H7 (cell line): ENCODE results near the gene PRG2. TPM values are rescaled to one million over a fixed set of nuclear protein-coding genes. Genes with fewer than 3 reads are reported as not detected.
A peak's percentile ranks its signal among the peaks of the same experiment; 100 is the strongest.
"Not testable (repeated sequence)": the region's sequence is repeated elsewhere in the genome, so short reads cannot be mapped to it uniquely, and the experiment has no call there.

Source experiments
- DNase-seq: peaks from one replicate; pipeline ENCODE4 v3.0.0; 2012
- H3K27me3 ChIP-seq: 2 replicates; pipeline ENCODE4 v1.6.0; 2011; ENCODE audit warnings: mild to moderate bottlenecking, low read length; ENCODE audit not compliant: control insufficient read depth, insufficient read depth
- H3K36me3 ChIP-seq: replicated peaks from 2 replicates; pipeline ENCODE4 v1.5.1; 2011; ENCODE audit warnings: low read length; ENCODE audit not compliant: control insufficient read depth, insufficient read depth
- H3K4me3 ChIP-seq: 2 replicates; pipeline ENCODE4 v1.5.1; 2011; ENCODE audit warnings: low read depth, mild to moderate bottlenecking, control low read depth, low read length, moderate library complexity; ENCODE audit not compliant: insufficient read depth
- total RNA-seq: library from RNA; depleted of rRNA; stranded (reverse); fragments of >200 nt; shearing (Covaris generic); gene quantifications from 2 replicates; pipeline ENCODE4 v1.2.3, GENCODE V29; 2014

Gene PRG2
- total RNA-seq, 1 experiment from 2014 or later, result not detected

GRCh38 chr11:57376095-57377090 is 14.1 kb downstream of the PRG2 start:
- Histone ChIP-seq H3K4me3 (peak overlapping the region; percentile 8; the same call in 1 of the 2 replicates), H3K36me3 (no peaks in the 10 kb centered on the region), H3K27me3 (peaks cover 16% of the 10 kb centered on the region)
- peak; percentile 55 for DNase-seq

- peaks cover 16% of the 10 kb centered on the region for H3K27me3 ChIP-seq
These were observed 15.0 kb downstream of the PRG2 start for GRCh38 chr11:57375490-57375889.

GRCh38 chr11:57374966-57375365 is 15.5 kb downstream of the PRG2 start:
- DNase-seq, result no peak
- H3K36me3 ChIP-seq, result no peaks in the 10 kb centered on the region
- H3K27me3 ChIP-seq, result peaks cover 15% of the 10 kb centered on the region
- H3K4me3 ChIP-seq, result no peak overlapping the region

More at GRCh38 chr11:57375490-57375889, 15.0 kb downstream of the PRG2 start:
- no peak overlapping the region for H3K4me3 ChIP-seq
- no peak for DNase-seq
- no peaks in the 10 kb centered on the region for H3K36me3 ChIP-seq

GRCh38 chr11:57373146-57373545 is 17.3 kb downstream of the PRG2 start:
- DNase-seq, result no peak
- peaks cover 11% of the 10 kb centered on the region; the same call in 1 of the 2 replicates for H3K27me3 ChIP-seq
- no peaks in the 10 kb centered on the region for H3K36me3 ChIP-seq
- no peak overlapping the region for H3K4me3 ChIP-seq

GRCh38 chr11:57370941-57371340 is 19.5 kb downstream of the PRG2 start:
- no peak for DNase-seq
- H3K27me3 ChIP-seq, result no peaks in the 10 kb centered on the region
- no peaks in the 10 kb centered on the region for H3K36me3 ChIP-seq
- H3K4me3 ChIP-seq, result no peak overlapping the region

GRCh38 chr11:57370251-57370650 is 20.2 kb downstream of the PRG2 start:
- no peaks in the 10 kb centered on the region for H3K27me3 ChIP-seq

GRCh38 chr11:57368845-57369232 is 21.6 kb downstream of the PRG2 start:
- no peaks in the 10 kb centered on the region; the same call in 1 of the 2 replicates for H3K27me3 ChIP-seq
- no peak overlapping the region for H3K4me3 ChIP-seq
- no peak for DNase-seq

More at GRCh38 chr11:57370251-57370650, 20.2 kb downstream of the PRG2 start:
- Histone ChIP-seq H3K4me3 (no peak overlapping the region), H3K36me3 (no peaks in the 10 kb centered on the region)
- no peak for DNase-seq

GRCh38 chr11:57368106-57368844 is 22.2 kb downstream of the PRG2 start:
- DNase-seq, result no peak
- Histone ChIP-seq H3K36me3 (no peaks in the 10 kb centered on the region), H3K4me3 (no peak overlapping the region), H3K27me3 (no peaks in the 10 kb centered on the region; the same call in 1 of the 2 replicates)

More at GRCh38 chr11:57368845-57369232, 21.6 kb downstream of the PRG2 start:
- H3K36me3 ChIP-seq, result no peaks in the 10 kb centered on the region

GRCh38 chr11:57364851-57365660 is 25.4 kb downstream of the PRG2 start:
- H3K4me3 ChIP-seq, result no peak overlapping the region
- H3K36me3 ChIP-seq, result no peaks in the 10 kb centered on the region
- DNase-seq, result peak; percentile 78
- H3K27me3 ChIP-seq, result no peaks in the 10 kb centered on the region; the same call in 1 of the 2 replicates

GRCh38 chr11:57363131-57364080 is 27.0 kb downstream of the PRG2 start:
- DNase-seq, result no peak
- H3K36me3 ChIP-seq, result no peaks in the 10 kb centered on the region
- no peaks in the 10 kb centered on the region; the same call in 1 of the 2 replicates for H3K27me3 ChIP-seq
- no peak overlapping the region for H3K4me3 ChIP-seq

GRCh38 chr11:57361926-57362325 is 28.5 kb downstream of the PRG2 start:
- H3K27me3 ChIP-seq, result no peaks in the 10 kb centered on the region; the same call in 1 of the 2 replicates
- no peak for DNase-seq
- H3K36me3 ChIP-seq, result no peaks in the 10 kb centered on the region

GRCh38 chr11:57361420-57361819 is 29.0 kb downstream of the PRG2 start:
- not testable (repeated sequence) for DNase-seq, H3K36me3 ChIP-seq, H3K27me3 ChIP-seq, H3K4me3 ChIP-seq

More at GRCh38 chr11:57361926-57362325, 28.5 kb downstream of the PRG2 start:
- H3K4me3 ChIP-seq, result no peak overlapping the region

- no peak for DNase-seq
- Histone ChIP-seq H3K36me3 (no peaks in the 10 kb centered on the region), H3K27me3 (no peaks in the 10 kb centered on the region; the same call in 1 of the 2 replicates)
These were observed 29.5 kb downstream of the PRG2 start for GRCh38 chr11:57360991-57361390.

More at GRCh38 chr11:57360991-57361390, 29.5 kb downstream of the PRG2 start:
- H3K4me3 ChIP-seq, result no peak overlapping the region
